Neural crest cell (in vitro differentiated cells): ENCODE measurements around the gene STXBP2. TPM values are rescaled to one million over a fixed set of nuclear protein-coding genes. Genes with fewer than 3 reads are reported as not detected.

Source experiments
- DNase-seq: peaks from one replicate; pipeline ENCODE4 v3.0.0; 2021; ENCODE audit warnings: low read depth, mixed read lengths, low spot score
- H3K27ac Mint-ChIP-seq: one replicate; pipeline ENCODE4 v1.8.0; 2021; ENCODE audit warnings: mild to moderate bottlenecking, mixed read lengths; ENCODE audit not compliant: unreplicated experiment
- H3K27me3 Mint-ChIP-seq: 2 replicates; pipeline ENCODE4 v1.8.0; 2021; ENCODE audit warnings: low read depth, mild to moderate bottlenecking, mixed read lengths
- H3K36me3 Mint-ChIP-seq: 2 replicates; pipeline ENCODE4 v1.8.0; 2021; ENCODE audit warnings: low read depth, mild to moderate bottlenecking, mixed read lengths
- H3K4me1 Mint-ChIP-seq: 2 replicates; pipeline ENCODE4 v1.8.0; 2021; ENCODE audit warnings: mixed read lengths
- H3K4me3 Mint-ChIP-seq: one replicate; pipeline ENCODE4 v1.8.0; 2021; ENCODE audit warnings: mild to moderate bottlenecking, mixed read lengths
- H3K9me3 Mint-ChIP-seq: 2 replicates; pipeline ENCODE4 v1.8.0; 2021; ENCODE audit warnings: mixed read lengths
- CTCF ChIP-seq: fragments of 200-600 bp; sonication (generic); conservative IDR thresholded peaks from 2 replicates; pipeline ENCODE4 v1.5.0; 2021; ENCODE audit warnings: antibody characterized with exemption, mild to moderate bottlenecking
- total RNA-seq: library from RNA; stranded (reverse); gene quantifications from 2 replicates; pipeline ENCODE4 v1.2.1, GENCODE V29; 2021

STXBP2 gene
- total RNA-seq, 1 donor from 2014 or later: 4.6 TPM

- H3K27me3 Mint-ChIP-seq: peaks cover 18% of the 10 kb centered on the region
- no peaks in the 10 kb centered on the region for H3K36me3 Mint-ChIP-seq
- no peak for TF ChIP-seq CTCF
- peak overlapping the region; percentile 24 for H3K4me3 Mint-ChIP-seq
- no peak for DNase-seq
- no peaks in the 10 kb centered on the region for H3K4me1 Mint-ChIP-seq
- peak overlapping the region; percentile 40 for H3K27ac Mint-ChIP-seq
- H3K9me3 Mint-ChIP-seq: no peaks in the 10 kb centered on the region
Observed at GRCh38 chr19:7603919-7604318, 33.0 kb upstream of the STXBP2 start.

GRCh38 chr19:7605490-7606222 lies 31.3 kb upstream of the STXBP2 start:
- TF ChIP-seq CTCF: no peak
- H3K9me3 Mint-ChIP-seq: no peaks in the 10 kb centered on the region
- no peak for DNase-seq
- no peaks in the 10 kb centered on the region for H3K36me3 Mint-ChIP-seq
- no peaks in the 10 kb centered on the region for H3K4me1 Mint-ChIP-seq
- H3K27me3 Mint-ChIP-seq: peaks cover 18% of the 10 kb centered on the region
- H3K4me3 Mint-ChIP-seq: no peak overlapping the region
- peak overlapping the region; percentile 19 for H3K27ac Mint-ChIP-seq

- DNase-seq: no peak
- H3K9me3 Mint-ChIP-seq: no peaks in the 10 kb centered on the region
- H3K27me3 Mint-ChIP-seq: peaks cover 18% of the 10 kb centered on the region
- no peak for TF ChIP-seq CTCF
- H3K27ac Mint-ChIP-seq: no peak overlapping the region
- no peaks in the 10 kb centered on the region for H3K4me1 Mint-ChIP-seq
- no peak overlapping the region for H3K4me3 Mint-ChIP-seq
- H3K36me3 Mint-ChIP-seq: no peaks in the 10 kb centered on the region
Observed at GRCh38 chr19:7606289-7606688, 30.6 kb upstream of the STXBP2 start.

GRCh38 chr19:7607212-7607873 lies 29.6 kb upstream of the STXBP2 start:
- Mint-ChIP-seq H3K36me3 (no peaks in the 10 kb centered on the region), H3K4me1 (no peaks in the 10 kb centered on the region), H3K27ac (no peak overlapping the region), H3K27me3 (peaks cover 13% of the 10 kb centered on the region), H3K4me3 (no peak overlapping the region), H3K9me3 (no peaks in the 10 kb centered on the region)
- TF ChIP-seq CTCF: no peak
- no peak for DNase-seq

GRCh38 chr19:7607874-7608560 lies 28.9 kb upstream of the STXBP2 start:
- Mint-ChIP-seq H3K27me3 (peaks cover 10% of the 10 kb centered on the region), H3K9me3 (no peaks in the 10 kb centered on the region), H3K4me3 (no peak overlapping the region), H3K4me1 (no peaks in the 10 kb centered on the region), H3K36me3 (no peaks in the 10 kb centered on the region), H3K27ac (no peak overlapping the region)
- no peak for TF ChIP-seq CTCF
- DNase-seq: no peak
